Activated T-cell treated with anti-CD3 and anti-CD28 coated beads, Interleukin-2, amount 50 U/mL, for 24 hours (primary cell): ENCODE measurements around the gene TRPM1.

ENCODE experiments used
- DNase-seq: peaks from one replicate; pipeline ENCODE4 v3.0.0-alpha.2; 2020
- H3K27ac Mint-ChIP-seq: 2 replicates; pipeline ENCODE4 v1.8.0; 2020; ENCODE audit warnings: mild to moderate bottlenecking, mixed read lengths
- H3K27me3 Mint-ChIP-seq: 2 replicates; pipeline ENCODE4 v1.8.0; 2020; ENCODE audit warnings: mixed read lengths
- H3K36me3 Mint-ChIP-seq: 2 replicates; pipeline ENCODE4 v1.8.0; 2020; ENCODE audit warnings: low read depth, mixed read lengths
- H3K4me1 Mint-ChIP-seq: 2 replicates; pipeline ENCODE4 v1.8.0; 2020; ENCODE audit warnings: low read depth, mixed read lengths
- H3K4me3 Mint-ChIP-seq: 2 replicates; pipeline ENCODE4 v1.8.0; 2020; ENCODE audit warnings: mild to moderate bottlenecking, moderate library complexity, mixed read lengths
- H3K9me3 Mint-ChIP-seq: 2 replicates; pipeline ENCODE4 v1.8.0; 2020; ENCODE audit warnings: mixed read lengths

The TRPM1 gene

GRCh38 chr15:30985081-30985531 lies 116.4 kb downstream of the TRPM1 start:
- H3K4me1 Mint-ChIP-seq, result peaks cover 60% of the 10 kb centered on the region
- H3K27me3 Mint-ChIP-seq, result no peaks in the 10 kb centered on the region
- no peak for DNase-seq
- no peak overlapping the region for H3K4me3 Mint-ChIP-seq
- peak overlapping the region; percentile 44 for H3K27ac Mint-ChIP-seq
- peaks cover 52% of the 10 kb centered on the region for H3K36me3 Mint-ChIP-seq
- H3K9me3 Mint-ChIP-seq, result no peaks in the 10 kb centered on the region

GRCh38 chr15:30984542-30984941 lies 117.0 kb downstream of the TRPM1 start:
- no peak for DNase-seq
- Mint-ChIP-seq H3K4me3 (no peak overlapping the region), H3K27ac (peak overlapping the region; percentile 44), H3K9me3 (no peaks in the 10 kb centered on the region), H3K4me1 (peaks cover 61% of the 10 kb centered on the region), H3K27me3 (no peaks in the 10 kb centered on the region), H3K36me3 (peaks cover 58% of the 10 kb centered on the region)

GRCh38 chr15:30984118-30984517 lies 117.4 kb downstream of the TRPM1 start:
- Mint-ChIP-seq H3K4me3 (no peak overlapping the region), H3K27ac (no peak overlapping the region), H3K27me3 (no peaks in the 10 kb centered on the region)

GRCh38 chr15:30979457-30979856 lies 122.1 kb downstream of the TRPM1 start:
- no peak for DNase-seq
- no peaks in the 10 kb centered on the region for H3K9me3 Mint-ChIP-seq
- no peak overlapping the region for H3K4me3 Mint-ChIP-seq
- H3K27ac Mint-ChIP-seq, result no peak overlapping the region
- H3K27me3 Mint-ChIP-seq, result no peaks in the 10 kb centered on the region
- H3K4me1 Mint-ChIP-seq, result peaks cover 41% of the 10 kb centered on the region
- H3K36me3 Mint-ChIP-seq, result peaks cover 63% of the 10 kb centered on the region

More at GRCh38 chr15:30984118-30984517, 117.4 kb downstream of the TRPM1 start:
- Mint-ChIP-seq H3K36me3 (peaks cover 62% of the 10 kb centered on the region), H3K4me1 (peaks cover 64% of the 10 kb centered on the region), H3K9me3 (no peaks in the 10 kb centered on the region)
- no peak for DNase-seq

GRCh38 chr15:30978328-30978727 lies 123.2 kb downstream of the TRPM1 start:
- Mint-ChIP-seq H3K9me3 (no peaks in the 10 kb centered on the region), H3K27me3 (no peaks in the 10 kb centered on the region), H3K4me3 (no peak overlapping the region), H3K4me1 (peaks cover 30% of the 10 kb centered on the region), H3K27ac (no peak overlapping the region), H3K36me3 (peaks cover 68% of the 10 kb centered on the region)
- DNase-seq, result no peak

- no peak for DNase-seq
- H3K36me3 Mint-ChIP-seq, result peaks cover 66% of the 10 kb centered on the region
- no peak overlapping the region for H3K4me3 Mint-ChIP-seq
- H3K27ac Mint-ChIP-seq, result no peak overlapping the region
- H3K4me1 Mint-ChIP-seq, result peaks cover 25% of the 10 kb centered on the region
- H3K9me3 Mint-ChIP-seq, result no peaks in the 10 kb centered on the region
- no peaks in the 10 kb centered on the region for H3K27me3 Mint-ChIP-seq
Measured at GRCh38 chr15:30974112-30974511, 127.4 kb downstream of the TRPM1 start.

GRCh38 chr15:30973379-30973778 lies 128.1 kb downstream of the TRPM1 start:
- Mint-ChIP-seq H3K9me3 (no peaks in the 10 kb centered on the region), H3K4me3 (no peak overlapping the region), H3K4me1 (peaks cover 24% of the 10 kb centered on the region), H3K27ac (no peak overlapping the region), H3K36me3 (peaks cover 64% of the 10 kb centered on the region), H3K27me3 (no peaks in the 10 kb centered on the region)
- DNase-seq, result no peak

GRCh38 chr15:30969724-30970123 lies 131.8 kb downstream of the TRPM1 start:
- Mint-ChIP-seq H3K27ac (peak overlapping the region; percentile 12), H3K4me3 (no peak overlapping the region), H3K4me1 (peaks cover 25% of the 10 kb centered on the region), H3K36me3 (peaks cover 68% of the 10 kb centered on the region), H3K9me3 (no peaks in the 10 kb centered on the region), H3K27me3 (no peaks in the 10 kb centered on the region)
- no peak for DNase-seq

- no peaks in the 10 kb centered on the region for H3K27me3 Mint-ChIP-seq
- H3K4me1 Mint-ChIP-seq, result peaks cover 24% of the 10 kb centered on the region
- H3K9me3 Mint-ChIP-seq, result no peaks in the 10 kb centered on the region
- no peak overlapping the region for H3K27ac Mint-ChIP-seq
- no peak overlapping the region for H3K4me3 Mint-ChIP-seq
- peaks cover 61% of the 10 kb centered on the region for H3K36me3 Mint-ChIP-seq
- DNase-seq, result no peak
Measured at GRCh38 chr15:30963681-30964080, 137.8 kb downstream of the TRPM1 start.

- Mint-ChIP-seq H3K4me3 (no peak overlapping the region), H3K4me1 (peaks cover 22% of the 10 kb centered on the region), H3K36me3 (peaks cover 69% of the 10 kb centered on the region), H3K27ac (peak overlapping the region; percentile 5), H3K9me3 (no peaks in the 10 kb centered on the region), H3K27me3 (no peaks in the 10 kb centered on the region)
- no peak for DNase-seq
Measured at GRCh38 chr15:30962659-30963058, 138.9 kb downstream of the TRPM1 start.

- Mint-ChIP-seq H3K4me1 (peaks cover 20% of the 10 kb centered on the region), H3K27me3 (no peaks in the 10 kb centered on the region), H3K27ac (peak overlapping the region; percentile 5), H3K4me3 (no peak overlapping the region), H3K9me3 (no peaks in the 10 kb centered on the region), H3K36me3 (peaks cover 70% of the 10 kb centered on the region)
- no peak for DNase-seq
Measured at GRCh38 chr15:30962079-30962478, 139.4 kb downstream of the TRPM1 start.

- H3K27ac Mint-ChIP-seq, result peak overlapping the region; percentile 5
- no peaks in the 10 kb centered on the region for H3K27me3 Mint-ChIP-seq
- peaks cover 10% of the 10 kb centered on the region for H3K4me1 Mint-ChIP-seq
Measured at GRCh38 chr15:30958219-30958618, 143.3 kb downstream of the TRPM1 start.

GRCh38 chr15:30956216-30957124 lies 145.1 kb downstream of the TRPM1 start:
- Mint-ChIP-seq H3K36me3 (peaks cover 86% of the 10 kb centered on the region), H3K4me3 (no peak overlapping the region), H3K9me3 (no peaks in the 10 kb centered on the region), H3K27me3 (no peaks in the 10 kb centered on the region), H3K27ac (peak overlapping the region; percentile 58), H3K4me1 (peaks cover 5% of the 10 kb centered on the region)
- DNase-seq, result no peak

More at GRCh38 chr15:30958219-30958618, 143.3 kb downstream of the TRPM1 start:
- H3K4me3 Mint-ChIP-seq, result no peak overlapping the region
- peaks cover 78% of the 10 kb centered on the region for H3K36me3 Mint-ChIP-seq
- no peaks in the 10 kb centered on the region for H3K9me3 Mint-ChIP-seq
- no peak for DNase-seq

- H3K27ac Mint-ChIP-seq, result peak overlapping the region; percentile 27
- no peaks in the 10 kb centered on the region for H3K27me3 Mint-ChIP-seq
- no peak for DNase-seq
- H3K36me3 Mint-ChIP-seq, result peaks cover 90% of the 10 kb centered on the region
- no peak overlapping the region for H3K4me3 Mint-ChIP-seq
- no peaks in the 10 kb centered on the region for H3K9me3 Mint-ChIP-seq
- peaks cover 5% of the 10 kb centered on the region for H3K4me1 Mint-ChIP-seq
Measured at GRCh38 chr15:30954674-30955073, 146.9 kb downstream of the TRPM1 start.

GRCh38 chr15:30953731-30954378 lies 147.7 kb downstream of the TRPM1 start:
- no peak for DNase-seq
- peak overlapping the region; percentile 77 for H3K27ac Mint-ChIP-seq

More at GRCh38 chr15:30953731-30954378, 147.7 kb downstream of the TRPM1 start:
- H3K4me1 Mint-ChIP-seq, result peaks cover 5% of the 10 kb centered on the region
- H3K4me3 Mint-ChIP-seq, result no peak overlapping the region
- H3K27me3 Mint-ChIP-seq, result no peaks in the 10 kb centered on the region
- H3K36me3 Mint-ChIP-seq, result peaks cover 90% of the 10 kb centered on the region
- H3K9me3 Mint-ChIP-seq, result peaks cover 4% of the 10 kb centered on the region
